Adrenal gland (tissue), 5 donors: Measurements from ENCODE around the gene SCGB1A1.

Source experiments
- POLR2A ChIP-seq, 2 donors: fragments of 450-650 bp; IDR thresholded peaks; one replicate each; pipeline ENCODE4 v1.6.1; 2017; ENCODE audit warnings: antibody characterized with exemption in 2 of 2, mild to moderate bottlenecking in 2 of 2, moderate library complexity in 1 of 2
- TF ChIP-seq, protein P1 (sequence below), 6 experiments: fragments of 450-650 bp in 4 of 6; fragments of 200-600 bp in 2 of 6; sonication (generic) in 1 of 6; IDR thresholded peaks; 1 replicate in 5 of 6; 2 replicates in 1 of 6; pipeline versions ENCODE4 v1.5.1 to v1.8.0; 2016 to 2021; ENCODE audit warnings: antibody characterized with exemption in 6 of 6, mild to moderate bottlenecking in 2 of 6, moderate library complexity in 1 of 6
- donor health status: DM: no; HTN: no; CAD: no.

DNA sequence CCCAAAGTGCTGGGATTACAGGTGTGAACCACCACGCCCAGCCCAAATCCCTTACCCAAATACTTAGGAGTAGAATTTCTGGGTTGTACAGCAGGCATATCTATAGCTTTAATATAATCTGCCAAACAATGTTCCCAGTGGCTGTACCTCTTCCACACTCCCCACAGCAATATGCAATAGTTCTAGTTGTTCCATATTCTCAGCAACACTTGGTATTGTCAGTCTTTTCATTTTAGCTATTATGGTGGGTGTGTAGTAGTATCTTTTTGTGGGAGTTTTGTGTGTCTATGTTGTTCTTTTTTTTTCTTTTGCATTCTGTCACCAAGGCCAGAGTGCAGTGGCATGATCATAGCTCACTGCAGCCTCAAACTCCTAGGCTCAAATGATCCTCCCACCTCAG, 18.8 kb downstream of the SCGB1A1 start:
- TF ChIP-seq, protein P1, sequence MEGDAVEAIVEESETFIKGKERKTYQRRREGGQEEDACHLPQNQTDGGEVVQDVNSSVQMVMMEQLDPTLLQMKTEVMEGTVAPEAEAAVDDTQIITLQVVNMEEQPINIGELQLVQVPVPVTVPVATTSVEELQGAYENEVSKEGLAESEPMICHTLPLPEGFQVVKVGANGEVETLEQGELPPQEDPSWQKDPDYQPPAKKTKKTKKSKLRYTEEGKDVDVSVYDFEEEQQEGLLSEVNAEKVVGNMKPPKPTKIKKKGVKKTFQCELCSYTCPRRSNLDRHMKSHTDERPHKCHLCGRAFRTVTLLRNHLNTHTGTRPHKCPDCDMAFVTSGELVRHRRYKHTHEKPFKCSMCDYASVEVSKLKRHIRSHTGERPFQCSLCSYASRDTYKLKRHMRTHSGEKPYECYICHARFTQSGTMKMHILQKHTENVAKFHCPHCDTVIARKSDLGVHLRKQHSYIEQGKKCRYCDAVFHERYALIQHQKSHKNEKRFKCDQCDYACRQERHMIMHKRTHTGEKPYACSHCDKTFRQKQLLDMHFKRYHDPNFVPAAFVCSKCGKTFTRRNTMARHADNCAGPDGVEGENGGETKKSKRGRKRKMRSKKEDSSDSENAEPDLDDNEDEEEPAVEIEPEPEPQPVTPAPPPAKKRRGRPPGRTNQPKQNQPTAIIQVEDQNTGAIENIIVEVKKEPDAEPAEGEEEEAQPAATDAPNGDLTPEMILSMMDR (IDR thresholded peaks at IDR 0.05): no peak
- no peak for TF ChIP-seq POLR2A (IDR thresholded peaks at IDR 0.05)
